ENCODE data around the gene CMIP. TPM values are rescaled to one million over a fixed set of nuclear protein-coding genes. Genes with fewer than 3 reads are reported as not detected.

The CMIP gene
- polyA plus RNA-seq, 1 donor from 2014 or later: 15.1 TPM

DNA sequence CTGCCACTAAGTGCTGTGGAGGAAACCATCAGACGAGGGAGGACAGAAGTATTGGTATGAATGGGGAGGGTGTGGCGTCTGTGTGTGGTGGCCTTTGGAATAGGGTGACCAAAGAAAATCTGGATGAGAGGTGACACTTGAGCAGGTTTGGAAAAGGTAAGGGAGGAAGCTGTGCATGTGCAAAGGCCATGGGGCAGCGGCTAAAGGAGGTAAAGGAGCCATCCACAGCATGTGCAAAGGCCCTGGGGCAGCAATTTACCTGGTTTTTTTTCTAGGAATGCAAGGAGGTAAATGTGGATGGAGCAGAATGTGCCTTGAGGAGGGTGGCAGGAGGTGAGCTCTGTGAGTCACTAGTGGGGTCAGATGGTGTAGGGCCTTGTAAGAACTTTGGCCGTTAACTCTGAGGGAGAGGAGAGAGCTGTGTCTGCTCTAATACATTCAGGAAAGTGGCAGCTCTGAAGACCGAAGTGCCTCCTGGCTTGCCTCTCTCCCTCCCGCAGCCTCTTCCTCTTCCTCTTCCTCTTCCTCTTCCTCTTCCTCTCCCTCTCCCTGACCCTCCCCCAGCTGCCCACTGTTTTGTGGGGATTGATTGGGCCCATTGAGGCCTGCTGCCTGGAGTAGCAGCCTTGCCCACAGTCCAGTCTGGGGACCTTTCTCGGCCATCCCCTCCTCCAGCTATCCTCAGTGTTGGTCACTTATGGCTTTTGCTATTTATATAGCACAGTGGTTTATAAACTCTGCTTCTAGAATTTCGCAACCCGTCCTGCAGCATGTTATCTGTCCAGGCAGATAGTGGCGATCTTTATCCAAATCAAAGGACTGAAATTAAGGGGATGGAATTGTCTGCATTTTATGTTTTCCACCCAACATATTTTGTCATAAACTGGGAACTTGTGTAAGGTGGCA lies 38.7 kb downstream of the CMIP start:
- Histone ChIP-seq H3K79me2 (replicated peaks; ENCODE audit: insufficient read depth, low read length) (peaks cover 62% of the 10 kb centered on the region), H3K9ac (ENCODE audit: low read length) (no peak overlapping the region), H3K36me3 (ENCODE audit: insufficient read depth, low read length) (no peaks in the 10 kb centered on the region), H2AFZ (ENCODE audit: low read depth, low read length) (no peak overlapping the region), H3K9me2 (ENCODE audit: insufficient read depth, low read length) (no peaks in the 10 kb centered on the region), H3K9me3 (ENCODE audit: low read length) (no peaks in the 10 kb centered on the region), H3K4me3 (ENCODE audit: low read length) (no peak overlapping the region), H3F3A (ENCODE audit: insufficient read depth, low read length, poor library complexity, severe bottlenecking) (no peaks in the 10 kb centered on the region), H4K20me1 (ENCODE audit: insufficient read depth) (peaks cover 35% of the 10 kb centered on the region), H3K27ac (ENCODE audit: low read length) (no peak overlapping the region), H3K4me2 (ENCODE audit: low read length) (no peak overlapping the region), H3K27me3 (ENCODE audit: insufficient read depth, low read depth, low read length) (no peaks in the 10 kb centered on the region)
- TF ChIP-seq POLR2AphosphoS5 (IDR thresholded peaks at IDR 0.05) (no peak), TAF1 (IDR thresholded peaks at IDR 0.05; ENCODE audit: low read depth) (no peak), RAD21 (conservative IDR thresholded peaks at IDR 0.05) (no peak), EP300 (conservative IDR thresholded peaks at IDR 0.05; ENCODE audit: poor library complexity, severe bottlenecking) (no peak), SMC3 (conservative IDR thresholded peaks at IDR 0.05; ENCODE audit: poor library complexity) (no peak), EZH2 (IDR thresholded peaks at IDR 0.05; ENCODE audit: borderline replicate concordance, insufficient read depth, low read length, poor library complexity, severe bottlenecking) (no peak), MXI1 (conservative IDR thresholded peaks at IDR 0.05; ENCODE audit: poor library complexity, severe bottlenecking) (no peak)
- TF ChIP-seq, protein P1, sequence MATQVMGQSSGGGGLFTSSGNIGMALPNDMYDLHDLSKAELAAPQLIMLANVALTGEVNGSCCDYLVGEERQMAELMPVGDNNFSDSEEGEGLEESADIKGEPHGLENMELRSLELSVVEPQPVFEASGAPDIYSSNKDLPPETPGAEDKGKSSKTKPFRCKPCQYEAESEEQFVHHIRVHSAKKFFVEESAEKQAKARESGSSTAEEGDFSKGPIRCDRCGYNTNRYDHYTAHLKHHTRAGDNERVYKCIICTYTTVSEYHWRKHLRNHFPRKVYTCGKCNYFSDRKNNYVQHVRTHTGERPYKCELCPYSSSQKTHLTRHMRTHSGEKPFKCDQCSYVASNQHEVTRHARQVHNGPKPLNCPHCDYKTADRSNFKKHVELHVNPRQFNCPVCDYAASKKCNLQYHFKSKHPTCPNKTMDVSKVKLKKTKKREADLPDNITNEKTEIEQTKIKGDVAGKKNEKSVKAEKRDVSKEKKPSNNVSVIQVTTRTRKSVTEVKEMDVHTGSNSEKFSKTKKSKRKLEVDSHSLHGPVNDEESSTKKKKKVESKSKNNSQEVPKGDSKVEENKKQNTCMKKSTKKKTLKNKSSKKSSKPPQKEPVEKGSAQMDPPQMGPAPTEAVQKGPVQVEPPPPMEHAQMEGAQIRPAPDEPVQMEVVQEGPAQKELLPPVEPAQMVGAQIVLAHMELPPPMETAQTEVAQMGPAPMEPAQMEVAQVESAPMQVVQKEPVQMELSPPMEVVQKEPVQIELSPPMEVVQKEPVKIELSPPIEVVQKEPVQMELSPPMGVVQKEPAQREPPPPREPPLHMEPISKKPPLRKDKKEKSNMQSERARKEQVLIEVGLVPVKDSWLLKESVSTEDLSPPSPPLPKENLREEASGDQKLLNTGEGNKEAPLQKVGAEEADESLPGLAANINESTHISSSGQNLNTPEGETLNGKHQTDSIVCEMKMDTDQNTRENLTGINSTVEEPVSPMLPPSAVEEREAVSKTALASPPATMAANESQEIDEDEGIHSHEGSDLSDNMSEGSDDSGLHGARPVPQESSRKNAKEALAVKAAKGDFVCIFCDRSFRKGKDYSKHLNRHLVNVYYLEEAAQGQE (IDR thresholded peaks at IDR 0.05; ENCODE audit: borderline replicate concordance): no peak
- TF ChIP-seq, protein P2, sequence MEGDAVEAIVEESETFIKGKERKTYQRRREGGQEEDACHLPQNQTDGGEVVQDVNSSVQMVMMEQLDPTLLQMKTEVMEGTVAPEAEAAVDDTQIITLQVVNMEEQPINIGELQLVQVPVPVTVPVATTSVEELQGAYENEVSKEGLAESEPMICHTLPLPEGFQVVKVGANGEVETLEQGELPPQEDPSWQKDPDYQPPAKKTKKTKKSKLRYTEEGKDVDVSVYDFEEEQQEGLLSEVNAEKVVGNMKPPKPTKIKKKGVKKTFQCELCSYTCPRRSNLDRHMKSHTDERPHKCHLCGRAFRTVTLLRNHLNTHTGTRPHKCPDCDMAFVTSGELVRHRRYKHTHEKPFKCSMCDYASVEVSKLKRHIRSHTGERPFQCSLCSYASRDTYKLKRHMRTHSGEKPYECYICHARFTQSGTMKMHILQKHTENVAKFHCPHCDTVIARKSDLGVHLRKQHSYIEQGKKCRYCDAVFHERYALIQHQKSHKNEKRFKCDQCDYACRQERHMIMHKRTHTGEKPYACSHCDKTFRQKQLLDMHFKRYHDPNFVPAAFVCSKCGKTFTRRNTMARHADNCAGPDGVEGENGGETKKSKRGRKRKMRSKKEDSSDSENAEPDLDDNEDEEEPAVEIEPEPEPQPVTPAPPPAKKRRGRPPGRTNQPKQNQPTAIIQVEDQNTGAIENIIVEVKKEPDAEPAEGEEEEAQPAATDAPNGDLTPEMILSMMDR (IDR thresholded peaks at IDR 0.05; ENCODE audit: poor library complexity, severe bottlenecking): no peak

DNA sequence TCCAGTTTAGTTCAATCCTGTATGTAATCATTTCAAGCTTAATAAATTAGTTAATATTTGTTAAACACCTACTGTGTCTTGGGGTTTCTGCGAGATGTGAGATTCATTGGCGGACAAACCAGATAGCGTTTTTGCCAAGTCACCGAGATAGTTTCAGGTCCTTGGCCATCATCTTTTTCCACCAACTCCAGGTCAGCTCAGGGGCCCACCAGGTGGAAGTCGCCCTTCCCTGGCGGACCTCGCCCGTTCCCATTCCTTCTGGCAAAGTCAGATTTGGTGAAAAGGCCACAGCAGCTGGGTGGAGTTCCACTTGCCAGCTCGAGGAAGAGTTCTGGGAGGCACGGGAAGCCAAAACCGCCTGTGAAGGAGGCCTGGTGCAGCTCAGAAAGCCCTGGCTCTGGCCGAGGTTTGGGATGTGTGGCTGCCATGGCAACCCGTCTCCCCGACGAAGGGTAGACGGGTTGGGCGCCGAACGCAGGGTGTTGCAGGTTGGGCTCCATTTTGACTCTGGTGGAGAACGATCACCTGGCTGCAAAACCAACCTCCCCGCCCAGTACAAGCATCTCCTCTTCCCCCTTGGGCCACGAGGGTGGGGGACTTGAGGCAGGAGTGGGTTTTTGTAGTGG lies 39.5 kb downstream of the CMIP start:
- peaks cover 68% of the 10 kb centered on the region for H3K79me2 ChIP-seq (replicated peaks; ENCODE audit: insufficient read depth, low read length)
- H3K4me2 ChIP-seq (ENCODE audit: low read length): no peak overlapping the region
- no peak overlapping the region for H3K27ac ChIP-seq (ENCODE audit: low read length)
- H3F3A ChIP-seq (ENCODE audit: insufficient read depth, low read length, poor library complexity, severe bottlenecking): no peaks in the 10 kb centered on the region
- no peaks in the 10 kb centered on the region for H3K27me3 ChIP-seq (ENCODE audit: insufficient read depth, low read depth, low read length)
- H3K9ac ChIP-seq (ENCODE audit: low read length): no peak overlapping the region
- H3K9me3 ChIP-seq (ENCODE audit: low read length): no peaks in the 10 kb centered on the region
- H3K4me3 ChIP-seq (ENCODE audit: low read length): no peak overlapping the region
- no peak for TF ChIP-seq EP300 (conservative IDR thresholded peaks at IDR 0.05; ENCODE audit: poor library complexity, severe bottlenecking)
- TF ChIP-seq, protein P2 (IDR thresholded peaks at IDR 0.05; ENCODE audit: poor library complexity, severe bottlenecking): no peak
- no peak for TF ChIP-seq MXI1 (conservative IDR thresholded peaks at IDR 0.05; ENCODE audit: poor library complexity, severe bottlenecking)
- TF ChIP-seq SMC3 (conservative IDR thresholded peaks at IDR 0.05; ENCODE audit: poor library complexity): no peak
- TF ChIP-seq TAF1 (IDR thresholded peaks at IDR 0.05; ENCODE audit: low read depth): no peak
- TF ChIP-seq, protein P1 (IDR thresholded peaks at IDR 0.05; ENCODE audit: borderline replicate concordance): no peak
- no peak for TF ChIP-seq POLR2AphosphoS5 (IDR thresholded peaks at IDR 0.05)
- no peak for TF ChIP-seq RAD21 (conservative IDR thresholded peaks at IDR 0.05)
- TF ChIP-seq EZH2 (IDR thresholded peaks at IDR 0.05; ENCODE audit: borderline replicate concordance, insufficient read depth, low read length, poor library complexity, severe bottlenecking): no peak
- H3K9me2 ChIP-seq (ENCODE audit: insufficient read depth, low read length): no peaks in the 10 kb centered on the region
- H3K36me3 ChIP-seq (ENCODE audit: insufficient read depth, low read length): no peaks in the 10 kb centered on the region
- H2AFZ ChIP-seq (ENCODE audit: low read depth, low read length): no peak overlapping the region
- H4K20me1 ChIP-seq (ENCODE audit: insufficient read depth): peaks cover 42% of the 10 kb centered on the region
